UCSD-AML1 (cell line): Measurements from ENCODE around the gene ERG.

Experiments
- DNase-seq: peaks from one replicate; lab custom pipeline; 2025; ENCODE audit not compliant: unreplicated experiment; lab: John Stamatoyannopoulos, UW

The ERG gene

GRCh38 chr21:38337793-38338192, 160.5 kb downstream of the ERG start:
- no peak for DNase-seq

GRCh38 chr21:38334866-38335265, 163.4 kb downstream of the ERG start:
- DNase-seq = no peak

GRCh38 chr21:38333301-38334272, 164.7 kb downstream of the ERG start:
- DNase-seq = no peak

- DNase-seq = no peak
These were observed 167.6 kb downstream of the ERG start for GRCh38 chr21:38330666-38331065.
